Stimulated activated CD4-positive, alpha-beta T cell treated with anti-CD3 and anti-CD28 coated beads, Interleukin-4, amount 100 ng/mL, for 24 hours (primary cell): ENCODE measurements around the gene MRPL28.
A peak's percentile ranks its signal among the peaks of the same experiment; 100 is the strongest.
"Not testable (repeated sequence)": the region's sequence is repeated elsewhere in the genome, so short reads cannot be mapped to it uniquely, and the experiment has no call there.

Experiments
- DNase-seq: peaks from one replicate; pipeline ENCODE4 v3.0.0-alpha.2; 2020

MRPL28 gene

DNA sequence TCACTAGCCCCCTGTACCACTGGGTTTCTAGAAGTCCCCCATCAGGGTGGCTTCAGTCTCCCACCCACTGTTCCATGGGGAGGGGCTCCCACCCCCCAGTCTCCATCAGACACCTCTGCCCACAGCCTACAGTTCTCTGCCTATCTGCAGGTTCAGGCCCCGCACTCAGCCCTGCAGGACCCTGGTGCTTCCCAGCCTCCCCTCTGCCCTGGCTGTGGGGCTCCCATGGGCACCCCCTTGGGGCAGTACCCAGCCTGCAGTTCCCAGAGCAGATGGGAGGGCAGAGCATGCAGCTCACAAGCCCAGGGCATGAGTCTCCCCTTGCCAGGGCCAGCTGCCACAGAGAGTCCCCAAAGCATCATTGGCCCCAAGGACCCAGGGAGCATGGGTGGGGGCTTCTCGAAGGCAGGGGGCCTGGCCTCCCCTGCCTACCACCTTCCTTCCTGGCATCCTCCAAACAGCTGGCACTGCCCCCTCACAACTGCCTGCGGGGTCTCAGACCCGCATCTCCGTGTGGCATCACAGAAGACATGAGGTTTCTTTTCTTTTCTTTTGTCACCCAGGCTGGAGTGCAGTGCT, 2.8 kb upstream of the MRPL28 start:
- no peak for DNase-seq

DNA sequence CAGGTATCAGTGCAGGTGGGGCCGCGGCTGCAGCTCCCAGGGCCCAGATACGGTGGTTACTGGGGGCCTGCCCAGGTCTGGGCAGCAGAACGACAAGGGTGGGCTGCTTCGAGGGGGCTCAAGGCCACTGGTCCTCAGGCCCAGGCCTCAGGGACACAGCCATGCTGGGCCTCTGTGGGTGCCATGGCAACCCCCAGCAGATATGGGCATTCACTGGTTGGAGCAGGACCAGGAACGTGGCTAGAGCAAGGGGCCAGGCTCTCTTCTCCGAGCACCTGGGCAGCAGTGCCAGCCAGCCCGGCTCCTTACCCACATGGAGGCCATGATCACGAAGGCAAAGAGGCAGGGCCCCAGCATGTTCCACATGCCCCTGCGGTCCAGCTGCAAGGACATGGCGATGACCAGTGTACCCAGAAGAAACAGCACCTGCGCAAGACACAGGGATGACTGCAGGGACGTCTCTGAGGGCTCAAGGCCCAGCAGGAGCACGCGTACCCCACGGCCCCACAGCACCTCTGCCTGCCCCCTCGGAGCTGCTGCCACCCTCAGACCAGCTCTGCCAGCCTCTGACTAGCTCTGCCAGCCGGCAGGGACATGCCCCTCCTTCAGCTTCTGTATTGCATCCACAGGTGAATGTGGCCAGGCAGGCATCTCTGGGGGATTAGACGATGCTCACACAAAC, 2.1 kb upstream of the MRPL28 start:
- DNase-seq, result no peak

DNA sequence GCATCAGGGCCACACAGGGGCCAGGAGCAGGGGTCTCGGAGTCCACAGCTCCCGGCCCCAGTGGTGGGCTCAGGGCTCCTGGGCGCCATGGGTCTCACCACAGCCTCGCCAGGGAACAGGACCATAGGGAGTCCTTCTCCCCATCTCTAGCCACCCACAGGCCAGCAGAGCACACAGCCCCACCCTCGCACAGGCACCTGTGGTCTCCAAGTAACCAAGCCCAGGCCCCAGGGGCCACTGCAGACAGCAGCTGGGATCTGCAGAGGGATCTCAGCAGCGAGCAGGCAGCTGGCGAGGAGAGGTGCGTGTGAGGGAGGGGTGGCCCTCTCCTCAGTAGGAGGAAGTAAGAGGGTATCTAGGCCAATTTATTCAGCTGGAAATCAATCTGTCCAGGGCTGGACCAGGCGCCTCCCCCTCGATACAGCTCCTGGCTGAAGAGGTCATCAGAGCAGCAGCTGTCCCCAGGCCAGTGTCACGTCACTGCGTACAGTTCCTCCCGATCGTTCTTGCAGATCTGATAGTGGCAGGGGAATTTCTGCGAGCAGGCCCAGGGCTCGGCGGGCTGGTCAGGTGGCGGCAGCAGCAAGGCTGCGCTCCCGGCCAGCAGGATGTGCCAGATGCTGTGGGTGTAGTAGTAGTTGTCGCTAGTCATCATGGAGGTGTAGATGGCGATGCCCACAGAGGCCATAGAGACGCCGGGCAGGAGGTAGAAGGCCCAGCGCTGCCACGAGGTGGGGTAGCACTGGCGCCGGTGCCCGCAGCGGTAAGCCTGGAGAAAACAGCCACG, 1.4 kb upstream of the MRPL28 start:
- no peak for DNase-seq

DNA sequence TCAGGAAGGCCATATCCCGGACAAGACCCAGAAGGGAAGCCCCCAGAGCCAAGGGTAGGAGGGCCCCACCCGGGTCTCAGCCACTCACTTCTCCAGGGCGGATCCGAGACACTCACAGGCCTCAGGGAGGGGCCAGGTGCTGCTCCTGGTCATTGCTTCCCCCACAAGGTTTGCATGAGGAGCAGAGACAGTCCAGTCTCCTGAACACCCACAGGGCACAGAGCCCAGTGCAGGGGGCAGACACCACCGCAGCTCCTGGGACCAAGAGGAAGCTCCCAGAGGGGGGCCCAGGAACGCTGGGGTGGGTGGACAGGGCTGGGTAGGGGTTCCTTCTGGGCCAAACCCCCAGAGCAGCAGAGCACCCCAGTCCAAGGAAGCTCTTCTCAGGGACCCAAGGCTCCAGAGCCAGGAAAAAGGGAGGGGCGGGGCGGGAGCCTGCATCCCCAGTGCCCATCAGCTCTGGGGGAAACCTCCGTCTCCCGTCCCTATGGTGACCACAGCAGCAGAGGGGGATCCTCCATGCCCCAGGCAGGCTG, 709 bp upstream of the MRPL28 start:
- DNase-seq, result no peak

DNA sequence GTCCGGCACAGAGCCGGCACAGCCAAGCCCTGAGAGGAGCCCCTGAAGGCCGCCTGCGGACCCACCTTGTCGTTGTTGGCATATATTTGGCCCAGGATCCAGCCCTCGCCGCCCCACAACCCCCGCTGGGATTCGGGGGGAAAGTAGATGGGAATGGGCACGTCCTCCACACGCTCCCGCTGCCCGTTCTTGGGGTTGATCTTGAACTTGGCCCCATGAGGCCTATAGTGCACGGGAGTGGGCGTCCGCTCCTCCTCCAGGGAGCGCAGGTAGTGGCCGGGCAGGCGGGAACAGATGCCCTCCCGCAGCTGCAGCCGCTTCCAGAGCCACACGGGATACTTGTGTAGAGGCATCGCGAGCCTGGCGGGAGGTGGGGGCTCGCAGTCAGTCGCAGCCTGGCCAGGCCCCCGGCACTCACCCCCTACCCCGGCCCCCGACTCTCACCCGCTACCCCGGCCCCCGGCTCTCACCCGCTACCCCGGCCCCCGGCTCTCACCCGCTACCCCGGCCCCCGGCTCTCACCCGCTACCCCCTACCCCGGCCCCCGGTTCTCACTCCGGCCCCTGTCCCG, 387 bp downstream of the MRPL28 start:
- DNase-seq, result no peak

DNA sequence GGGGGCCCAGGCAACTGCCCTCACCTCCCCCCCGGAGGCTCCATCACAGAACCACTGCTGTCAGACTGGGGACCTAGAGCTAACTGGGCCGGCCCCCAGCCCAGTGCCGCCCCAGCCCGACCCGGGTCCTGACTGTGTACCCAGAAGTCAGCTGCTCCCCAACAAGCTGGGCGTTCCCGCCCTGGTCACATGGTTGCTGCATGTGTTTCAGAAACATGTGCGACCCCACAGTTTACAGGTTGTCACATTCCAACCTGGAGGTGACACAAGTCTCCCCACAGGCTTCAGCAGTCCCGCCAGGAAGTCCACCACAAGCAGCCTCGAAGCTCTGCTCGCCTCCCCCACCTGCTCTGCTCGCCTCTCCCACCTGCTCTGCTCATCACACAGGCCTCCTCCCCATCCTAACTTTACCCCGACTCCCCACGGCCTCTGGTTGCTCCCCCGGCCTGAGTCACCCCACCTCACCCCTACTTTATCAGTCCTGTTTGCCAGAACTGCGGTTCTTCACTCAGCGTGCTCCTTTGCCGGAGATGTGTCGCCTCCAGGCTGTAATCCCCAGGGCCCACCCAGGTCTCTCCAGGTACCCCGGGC, 968 bp downstream of the MRPL28 start:
- DNase-seq, result no peak

DNA sequence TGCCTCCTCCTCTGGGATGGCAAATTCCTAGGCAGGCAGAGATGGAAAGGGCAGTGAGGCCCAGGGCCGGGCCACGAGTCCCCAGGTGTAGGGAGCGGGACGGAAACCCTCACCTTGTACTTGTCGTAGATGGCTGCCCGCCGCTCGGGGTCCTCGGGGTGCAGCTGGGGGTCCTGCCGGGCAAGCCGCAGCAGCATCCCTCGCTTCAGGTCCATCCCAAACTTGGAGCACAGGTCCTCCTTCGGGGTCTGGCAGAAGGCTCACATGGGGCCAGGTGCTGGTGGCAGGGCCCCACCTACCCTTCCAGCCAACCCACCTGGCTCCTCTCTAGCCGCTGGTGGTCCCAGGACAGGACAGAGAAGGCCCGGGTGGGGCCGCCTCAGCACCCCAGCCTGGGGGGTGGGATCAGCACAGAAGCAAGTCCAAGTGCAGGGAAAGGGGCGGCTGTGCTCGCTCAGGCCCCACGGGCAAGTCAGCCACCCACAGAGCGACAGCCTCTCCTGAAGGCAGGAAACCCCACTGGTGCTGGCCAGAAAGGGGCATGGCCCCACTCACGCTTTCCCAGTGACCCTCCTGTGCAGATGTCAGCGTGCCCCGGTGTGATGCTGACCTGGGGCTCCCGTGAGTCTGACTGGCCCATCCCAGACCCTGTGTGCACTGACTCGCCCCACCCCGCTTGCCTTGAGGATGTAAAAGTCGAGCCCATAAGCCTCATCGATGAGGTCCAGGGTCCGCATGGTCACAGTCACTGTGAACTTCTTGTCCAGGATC, 1.8 kb downstream of the MRPL28 start:
- DNase-seq, result no peak

DNA sequence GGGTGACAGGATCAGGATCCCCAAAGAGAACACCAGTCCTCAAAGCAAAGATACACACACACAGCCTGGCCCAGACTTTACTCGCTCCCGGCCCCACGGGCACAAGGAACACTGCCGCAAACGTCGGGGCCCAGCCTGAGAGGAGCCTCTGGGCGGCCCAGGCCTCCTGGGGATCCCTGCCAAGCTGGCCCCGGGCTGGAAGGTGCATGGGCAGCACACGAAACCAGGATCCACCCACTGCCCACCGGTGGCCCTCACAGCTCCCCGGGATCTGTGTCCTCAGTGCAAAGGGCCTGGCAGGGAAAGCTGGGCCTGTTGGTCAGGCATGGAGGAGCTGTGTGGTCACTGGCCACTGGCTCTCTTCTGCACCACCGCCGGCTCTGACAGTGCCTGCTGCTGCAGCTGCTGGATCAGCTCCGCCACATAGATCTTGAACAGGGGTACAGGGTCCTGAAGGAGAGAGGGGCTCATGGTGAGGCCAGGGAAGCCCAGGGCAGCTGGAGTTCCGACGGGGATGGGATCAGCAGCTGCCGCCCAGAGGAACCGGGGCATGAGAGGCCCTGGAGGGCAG, 2.9 kb downstream of the MRPL28 start:
- DNase-seq, result no peak

DNA sequence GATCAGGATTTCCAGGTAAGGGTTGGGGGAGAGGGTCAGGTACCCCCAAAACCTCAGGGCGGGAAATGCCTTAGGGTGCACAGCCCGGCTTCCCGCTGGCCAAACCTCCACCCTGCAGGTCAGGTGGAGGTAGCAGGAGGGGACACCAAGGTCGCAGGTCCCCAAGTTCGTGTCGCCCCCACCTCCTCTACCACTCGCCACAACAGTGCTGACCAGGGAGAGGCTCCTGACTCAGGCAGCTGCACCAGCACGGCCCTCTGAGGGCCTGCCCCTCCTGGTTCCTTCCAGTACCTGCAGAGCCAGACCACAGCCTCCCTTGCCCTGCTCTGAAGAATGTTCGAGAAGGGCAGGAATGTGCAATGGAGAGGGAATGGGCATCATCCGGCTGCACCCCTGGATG, 3.9 kb downstream of the MRPL28 start:
- no peak for DNase-seq

DNA sequence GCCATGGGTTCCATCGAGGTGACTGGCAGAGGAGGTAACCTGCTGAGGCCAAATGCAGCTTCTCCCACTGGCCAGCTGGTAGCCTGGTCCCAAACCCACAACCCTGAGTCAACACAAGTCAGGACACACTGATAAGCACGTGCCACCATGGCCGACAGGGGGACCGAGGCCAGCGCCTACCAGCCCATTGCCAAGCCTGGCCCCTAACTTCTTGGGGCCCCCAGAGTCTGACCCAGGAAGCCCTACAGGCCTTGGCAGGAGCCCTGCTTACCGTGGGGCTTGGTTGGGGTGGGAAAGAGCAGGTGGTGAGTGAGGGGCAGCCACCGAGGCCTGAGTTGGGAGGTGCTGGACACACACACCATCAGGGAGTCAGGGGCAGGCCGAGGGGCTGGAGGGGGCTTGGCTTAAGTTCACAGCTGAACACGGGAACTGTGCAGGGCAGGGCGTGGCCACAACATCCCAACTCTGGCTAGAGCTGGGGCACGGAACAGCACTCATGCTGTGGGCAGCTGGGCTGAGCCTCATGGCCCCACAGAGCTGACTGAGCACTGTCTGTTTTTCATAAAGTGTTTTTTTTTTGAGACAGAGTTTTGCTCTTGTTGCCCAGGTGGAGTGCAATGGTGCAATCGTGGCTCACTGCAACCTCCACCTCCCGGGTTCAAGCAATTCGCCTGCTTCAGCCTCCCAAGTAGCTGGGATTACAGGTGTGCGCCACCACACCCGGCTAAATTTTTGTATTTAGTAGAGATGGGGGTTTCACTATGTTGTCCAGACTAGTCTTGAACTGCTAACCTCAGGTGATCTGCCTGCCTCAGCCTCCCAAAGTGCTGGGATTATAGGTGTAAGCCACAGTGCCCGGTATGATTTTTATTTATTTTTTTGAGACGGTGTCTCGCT, 5.5 kb downstream of the MRPL28 start:
- DNase-seq, result no peak

DNA sequence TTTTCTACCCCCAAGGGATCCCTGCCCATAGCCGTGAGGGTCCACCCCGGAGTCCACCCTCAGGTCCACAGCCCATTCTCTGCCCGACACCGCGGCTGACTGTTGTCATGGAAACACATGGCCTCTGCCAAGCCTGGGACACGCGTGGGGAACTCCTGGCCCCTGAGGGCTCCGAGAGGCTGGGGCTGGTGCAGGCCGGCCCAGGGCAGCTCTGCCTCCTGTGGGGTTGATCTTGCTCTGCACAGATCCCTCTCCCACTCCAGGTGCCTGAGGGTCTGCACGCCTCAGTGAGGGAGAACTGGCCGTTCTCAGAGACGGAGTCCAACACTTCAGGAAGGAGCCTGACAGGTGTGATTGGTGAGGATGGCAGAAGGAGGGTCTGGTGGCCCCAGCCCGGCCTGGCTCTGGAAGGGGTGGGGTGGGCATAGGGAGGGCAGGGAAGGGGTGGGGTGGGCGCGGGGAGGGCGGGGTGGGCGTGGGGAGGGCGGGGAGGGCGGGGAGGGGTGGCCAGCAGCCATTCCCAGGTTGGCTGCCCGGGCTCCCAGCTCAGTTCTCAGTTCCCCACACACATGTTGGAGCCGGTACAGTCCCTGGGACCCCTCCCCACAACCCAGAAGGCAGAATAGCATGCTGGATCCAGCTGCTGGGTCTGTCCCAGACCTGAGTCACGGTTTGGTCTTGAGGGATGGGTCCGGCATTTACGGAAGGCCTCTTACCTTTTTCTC, 6.4 kb downstream of the MRPL28 start:
- no peak for DNase-seq

DNA sequence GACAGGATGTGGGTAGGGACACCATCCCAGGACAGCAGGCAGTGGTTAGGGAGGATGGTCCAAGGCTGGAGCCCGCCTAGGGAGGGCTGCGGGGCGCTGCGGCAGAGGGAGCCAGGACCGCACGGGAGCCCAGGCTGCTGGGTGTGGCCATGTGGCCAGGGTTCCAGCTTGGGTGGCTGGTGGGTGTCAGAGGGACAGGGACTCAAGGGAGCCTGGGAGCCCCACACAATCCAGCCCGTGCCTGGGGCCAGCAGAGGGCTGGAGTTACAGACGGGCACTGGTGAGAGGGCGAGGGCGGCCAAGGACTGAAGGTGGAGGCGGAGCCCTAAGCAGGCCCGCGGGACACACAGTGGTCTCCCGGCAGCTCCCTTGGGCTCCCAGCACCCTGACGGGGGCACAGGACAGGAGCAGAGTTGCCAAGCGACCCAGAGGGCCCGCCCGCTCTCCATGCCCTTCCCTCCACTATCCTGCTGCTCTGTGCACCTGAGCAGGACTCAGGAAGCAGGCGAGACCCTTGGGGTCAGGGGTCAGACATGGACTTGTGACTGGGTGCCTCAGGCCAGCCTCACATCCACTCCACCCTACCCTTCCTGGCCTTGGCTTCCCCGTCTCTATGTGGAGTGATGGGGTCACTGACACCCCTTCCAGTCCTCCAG, 7.1 kb downstream of the MRPL28 start:
- DNase-seq, result no peak

DNA sequence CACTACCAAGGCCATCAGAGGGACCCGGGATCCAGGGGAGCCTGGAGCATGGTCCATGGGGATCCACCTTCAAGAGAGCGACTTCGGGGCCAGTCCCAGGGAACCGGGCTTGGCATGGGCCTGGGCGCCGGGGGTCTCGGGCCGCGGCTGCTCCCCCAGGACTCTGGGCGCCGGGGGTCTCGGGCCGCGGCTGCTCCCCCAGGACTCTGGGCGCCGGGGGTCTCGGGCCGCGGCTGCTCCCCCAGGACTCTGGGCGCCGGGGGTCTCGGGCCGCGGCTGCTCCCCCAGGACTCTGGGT, 7.7 kb downstream of the MRPL28 start:
- DNase-seq, result not testable (repeated sequence)

DNA sequence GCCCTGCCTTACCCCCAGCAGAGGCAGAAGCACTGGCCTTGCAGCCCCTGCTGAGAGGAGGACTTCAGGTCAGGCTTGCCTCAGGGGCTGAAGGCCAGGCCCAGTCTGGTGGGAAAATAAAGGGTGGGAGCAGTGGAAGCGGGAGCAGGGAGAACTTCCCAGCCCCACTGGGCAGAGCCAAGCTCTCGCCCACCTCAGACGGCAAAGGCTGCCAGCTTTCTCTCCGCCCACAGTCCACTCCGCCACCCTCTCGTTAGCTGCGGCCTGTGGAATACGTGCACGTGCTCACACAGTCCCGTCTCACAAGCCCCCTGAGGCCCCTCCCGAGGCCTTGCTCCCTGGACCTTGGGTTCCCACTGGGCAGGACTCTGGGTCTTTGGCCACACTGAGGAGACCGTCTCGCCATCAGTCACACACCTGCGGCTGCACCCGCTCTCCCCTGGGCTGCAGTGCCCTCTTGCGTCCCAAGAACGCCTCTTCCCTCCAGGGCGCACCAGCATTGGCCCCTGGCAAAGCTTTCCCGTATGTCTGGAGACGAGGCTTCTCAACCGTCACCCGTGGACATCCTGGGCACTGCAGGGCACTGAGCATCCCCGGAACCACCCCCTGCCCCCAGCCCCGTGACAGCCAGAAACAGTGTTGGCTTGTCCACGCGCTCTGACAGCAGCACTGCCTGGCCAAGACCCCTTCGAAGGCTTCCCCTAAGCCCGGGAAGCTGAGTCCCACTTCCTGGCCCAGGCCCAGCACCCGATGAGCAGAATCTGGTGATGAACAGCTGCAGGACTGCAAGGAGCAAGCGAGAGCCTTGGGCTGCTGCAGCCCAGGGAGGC, 8.3 kb downstream of the MRPL28 start:
- DNase-seq, result peak; percentile 77

DNA sequence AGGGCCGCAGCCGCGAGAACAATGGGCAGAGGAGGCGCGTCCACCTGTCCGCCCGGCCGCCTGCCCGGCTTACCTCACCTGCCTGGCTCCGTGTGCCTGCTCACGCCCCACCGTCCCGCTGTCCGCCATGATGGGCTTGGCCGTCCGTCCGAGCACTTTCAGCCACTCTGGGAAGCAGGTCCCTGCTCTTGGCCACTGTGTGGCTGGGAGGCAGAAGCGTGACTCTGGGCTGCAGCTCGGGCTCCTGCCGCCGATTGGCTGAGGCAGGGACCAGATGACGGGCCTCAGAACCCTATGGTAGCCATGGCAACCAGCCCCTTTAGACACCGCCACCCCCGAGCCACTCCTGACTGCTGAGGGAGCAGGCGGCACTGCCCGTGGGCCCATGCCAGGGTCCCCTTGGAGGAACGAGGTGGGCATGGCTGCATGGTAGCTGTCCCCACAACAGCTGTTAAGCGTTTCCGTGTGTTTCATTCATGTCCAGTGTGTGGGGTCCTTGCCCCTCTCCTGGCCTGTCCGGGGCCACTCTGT, 8.9 kb downstream of the MRPL28 start:
- DNase-seq, result no peak

DNA sequence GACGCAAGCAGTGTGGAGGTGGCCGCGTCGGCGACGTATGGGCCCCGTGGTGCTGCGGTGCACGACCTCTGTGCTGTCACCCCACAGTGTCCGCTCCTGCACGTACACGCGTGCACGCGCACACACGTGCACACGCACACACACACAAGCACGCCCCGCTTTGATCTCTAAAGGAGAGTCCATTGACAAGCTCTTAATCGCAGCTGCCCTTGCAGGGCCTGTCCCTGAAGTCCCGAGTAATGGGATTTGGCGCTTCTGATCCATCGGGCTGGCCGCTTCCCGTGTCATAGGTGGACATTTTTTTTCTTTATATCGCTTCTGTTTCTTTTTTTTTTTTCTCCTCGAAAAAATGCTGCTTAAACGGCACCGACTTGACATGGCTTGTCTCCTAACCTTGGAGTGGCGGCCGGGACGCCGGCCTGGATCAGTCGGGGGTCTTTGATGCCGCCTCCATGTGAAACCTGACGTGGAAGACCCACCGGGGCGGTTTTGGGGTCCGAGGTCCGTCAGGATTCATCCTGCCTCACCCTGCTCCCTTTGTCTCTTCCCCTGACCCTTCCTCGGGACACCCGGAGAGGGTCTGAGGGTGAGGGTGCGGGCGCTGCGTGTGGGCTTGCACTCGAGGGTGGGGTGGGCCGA, 9.5 kb downstream of the MRPL28 start:
- no peak for DNase-seq

DNA sequence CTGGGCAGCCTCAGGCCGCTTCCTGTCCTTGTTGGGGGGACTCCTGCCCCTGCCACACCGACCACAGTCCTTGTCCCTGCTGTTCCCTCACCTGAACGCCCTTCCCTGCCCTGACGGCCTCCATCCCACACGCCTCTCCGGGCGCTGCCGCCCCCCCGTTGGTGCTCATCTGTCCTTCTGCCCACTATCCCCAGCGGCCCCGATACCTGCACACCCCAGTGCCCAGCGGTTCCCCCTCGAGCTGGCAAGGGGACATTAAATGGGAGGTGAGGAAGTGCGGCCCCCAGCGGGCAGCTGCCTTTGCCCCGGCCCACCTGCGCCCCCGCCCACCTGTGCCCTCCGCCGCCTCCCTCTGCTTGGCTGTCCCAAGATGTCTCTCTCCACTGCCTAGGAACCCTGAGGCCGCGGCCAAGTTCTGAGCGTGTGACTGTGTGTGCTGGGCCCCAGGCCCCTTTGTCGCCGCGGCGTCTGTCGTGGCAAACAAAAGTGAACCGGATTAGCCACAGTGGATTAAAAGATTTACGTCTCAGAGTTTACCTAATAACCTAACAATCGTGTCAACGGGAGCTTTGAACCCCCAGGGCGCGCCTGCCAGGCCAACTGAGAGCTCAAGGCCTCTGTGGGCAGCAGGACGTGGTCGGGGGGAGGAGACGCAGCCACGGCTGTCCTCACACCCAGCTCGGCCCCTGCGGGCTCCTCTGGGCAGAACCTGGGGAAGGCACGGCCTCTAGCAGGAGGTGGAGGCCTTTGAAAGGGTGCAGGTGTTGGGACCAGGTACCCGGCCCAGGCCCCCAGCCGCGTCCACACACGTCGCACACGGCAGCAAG, 10.3 kb downstream of the MRPL28 start:
- no peak for DNase-seq
